Activated naive CD4-positive, alpha-beta T cell treated with anti-CD3 and anti-CD28 coated beads, Interleukin-2, amount 50 U/mL, for 24 hours (primary cell): ENCODE data around the gene CAVIN3.

ENCODE experiments used
- H3K27ac Mint-ChIP-seq: one replicate; pipeline ENCODE4 v1.8.0; 2021; ENCODE audit warnings: mild to moderate bottlenecking, mixed read lengths
- H3K27me3 Mint-ChIP-seq: one replicate; pipeline ENCODE4 v1.8.0; 2021; ENCODE audit warnings: mixed read lengths
- H3K36me3 Mint-ChIP-seq: one replicate; pipeline ENCODE4 v1.8.0; 2021; ENCODE audit warnings: mixed read lengths
- H3K4me1 Mint-ChIP-seq: one replicate; pipeline ENCODE4 v1.8.0; 2021; ENCODE audit warnings: mixed read lengths
- H3K4me3 Mint-ChIP-seq: one replicate; pipeline ENCODE4 v1.8.0; 2021; ENCODE audit warnings: mild to moderate bottlenecking, mixed read lengths
- H3K9me3 Mint-ChIP-seq: one replicate; pipeline ENCODE4 v1.8.0; 2021; ENCODE audit warnings: mixed read lengths

The CAVIN3 gene

DNA sequence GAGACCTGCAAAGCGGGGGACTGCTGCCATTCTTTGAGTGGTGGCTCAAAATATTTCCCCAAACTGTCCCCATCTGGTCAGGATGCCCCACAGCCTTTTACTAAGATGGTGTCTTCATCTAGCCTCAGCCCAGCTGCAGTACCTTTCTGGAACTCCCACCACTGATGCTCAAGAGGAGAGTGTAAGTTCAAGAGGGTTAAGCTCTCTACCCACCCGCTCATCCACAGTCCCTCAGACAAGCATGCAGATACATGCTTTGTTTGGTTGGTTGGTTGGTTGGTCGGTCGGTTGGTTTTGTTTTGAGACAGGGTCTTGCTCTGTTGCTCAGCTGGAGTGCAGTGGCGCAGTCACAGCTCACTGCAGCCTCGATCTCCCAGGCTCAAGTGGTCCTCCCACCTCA lies 14.5 kb upstream of the CAVIN3 start:
- no peaks in the 10 kb centered on the region for H3K36me3 Mint-ChIP-seq
- no peak overlapping the region for H3K4me3 Mint-ChIP-seq
- H3K27ac Mint-ChIP-seq, result no peak overlapping the region
- H3K9me3 Mint-ChIP-seq, result no peaks in the 10 kb centered on the region
- no peaks in the 10 kb centered on the region for H3K4me1 Mint-ChIP-seq
- peaks cover 6% of the 10 kb centered on the region for H3K27me3 Mint-ChIP-seq

GRCh38 chr11:6333095-6333494 lies 12.8 kb upstream of the CAVIN3 start:
- no peak overlapping the region for H3K27ac Mint-ChIP-seq
- no peaks in the 10 kb centered on the region for H3K4me1 Mint-ChIP-seq
- H3K4me3 Mint-ChIP-seq, result no peak overlapping the region
- no peaks in the 10 kb centered on the region for H3K36me3 Mint-ChIP-seq
- no peaks in the 10 kb centered on the region for H3K9me3 Mint-ChIP-seq
- H3K27me3 Mint-ChIP-seq, result peaks cover 3% of the 10 kb centered on the region

- Mint-ChIP-seq H3K4me1 (no peaks in the 10 kb centered on the region), H3K9me3 (no peaks in the 10 kb centered on the region), H3K27ac (no peak overlapping the region), H3K27me3 (peaks cover 8% of the 10 kb centered on the region), H3K4me3 (no peak overlapping the region), H3K36me3 (no peaks in the 10 kb centered on the region)
These were observed 11.8 kb upstream of the CAVIN3 start for GRCh38 chr11:6332066-6332465.

DNA sequence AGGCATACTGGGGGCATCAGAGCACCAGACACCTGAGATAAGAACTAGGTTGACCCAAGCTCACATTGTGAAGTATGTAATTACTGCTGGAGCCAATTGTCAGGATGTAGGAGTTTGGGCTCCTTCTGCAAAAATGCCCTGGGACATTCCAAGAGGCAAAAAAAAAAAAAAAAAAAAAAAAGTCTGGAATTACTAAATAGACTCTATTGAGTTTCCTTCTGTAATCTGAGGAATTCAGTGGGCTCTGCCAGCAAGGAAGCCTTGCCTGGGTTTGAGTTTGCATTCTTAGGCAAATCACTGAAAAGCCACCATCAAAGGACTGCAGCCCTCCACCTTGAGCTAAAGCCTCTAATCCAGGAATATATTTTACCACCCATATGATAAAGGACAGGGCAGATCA lies 8.0 kb upstream of the CAVIN3 start:
- Mint-ChIP-seq H3K4me1 (no peaks in the 10 kb centered on the region), H3K27ac (no peak overlapping the region), H3K4me3 (no peak overlapping the region), H3K27me3 (peaks cover 10% of the 10 kb centered on the region), H3K9me3 (no peaks in the 10 kb centered on the region), H3K36me3 (no peaks in the 10 kb centered on the region)

DNA sequence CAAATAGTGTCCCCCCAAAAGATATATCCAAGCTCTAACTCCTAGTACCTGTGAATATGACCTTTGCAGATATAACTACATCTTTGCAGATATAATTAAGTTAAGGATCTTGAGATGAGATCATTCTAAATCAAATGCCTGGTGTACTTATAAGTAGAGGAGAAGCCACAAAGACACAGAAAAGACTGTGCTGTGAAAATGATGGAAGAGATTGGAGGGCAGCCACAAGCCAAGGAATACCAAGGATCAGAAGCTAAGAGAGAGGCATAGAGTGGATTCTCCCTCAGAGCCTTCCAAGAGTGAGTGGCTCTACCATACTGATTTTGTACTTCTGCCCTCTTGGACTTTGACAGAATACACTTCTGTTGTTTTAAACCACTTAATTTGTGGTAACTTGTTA lies 7.5 kb upstream of the CAVIN3 start:
- Mint-ChIP-seq H3K4me1 (no peaks in the 10 kb centered on the region), H3K4me3 (no peak overlapping the region), H3K9me3 (no peaks in the 10 kb centered on the region), H3K27me3 (peaks cover 12% of the 10 kb centered on the region), H3K27ac (no peak overlapping the region), H3K36me3 (no peaks in the 10 kb centered on the region)

GRCh38 chr11:6326985-6327384 lies 6.7 kb upstream of the CAVIN3 start:
- Mint-ChIP-seq H3K36me3 (no peaks in the 10 kb centered on the region), H3K27ac (no peak overlapping the region), H3K4me3 (no peak overlapping the region), H3K27me3 (peaks cover 17% of the 10 kb centered on the region), H3K9me3 (no peaks in the 10 kb centered on the region), H3K4me1 (peaks cover 4% of the 10 kb centered on the region)

GRCh38 chr11:6326303-6326702 lies 6.0 kb upstream of the CAVIN3 start:
- no peaks in the 10 kb centered on the region for H3K9me3 Mint-ChIP-seq
- no peak overlapping the region for H3K27ac Mint-ChIP-seq
- H3K4me3 Mint-ChIP-seq, result no peak overlapping the region
- peaks cover 10% of the 10 kb centered on the region for H3K4me1 Mint-ChIP-seq
- H3K27me3 Mint-ChIP-seq, result peaks cover 20% of the 10 kb centered on the region
- no peaks in the 10 kb centered on the region for H3K36me3 Mint-ChIP-seq

- Mint-ChIP-seq H3K27ac (no peak overlapping the region), H3K4me1 (peaks cover 21% of the 10 kb centered on the region), H3K36me3 (no peaks in the 10 kb centered on the region), H3K4me3 (no peak overlapping the region), H3K9me3 (no peaks in the 10 kb centered on the region), H3K27me3 (peaks cover 33% of the 10 kb centered on the region)
These were observed 3.1 kb upstream of the CAVIN3 start for GRCh38 chr11:6323291-6323905.

- Mint-ChIP-seq H3K27me3 (peaks cover 38% of the 10 kb centered on the region), H3K27ac (peak overlapping the region; percentile 59), H3K9me3 (no peaks in the 10 kb centered on the region), H3K4me1 (peaks cover 21% of the 10 kb centered on the region), H3K36me3 (no peaks in the 10 kb centered on the region), H3K4me3 (peak overlapping the region; percentile 30)
These were observed 1.7 kb upstream of the CAVIN3 start for GRCh38 chr11:6321961-6322362.

DNA sequence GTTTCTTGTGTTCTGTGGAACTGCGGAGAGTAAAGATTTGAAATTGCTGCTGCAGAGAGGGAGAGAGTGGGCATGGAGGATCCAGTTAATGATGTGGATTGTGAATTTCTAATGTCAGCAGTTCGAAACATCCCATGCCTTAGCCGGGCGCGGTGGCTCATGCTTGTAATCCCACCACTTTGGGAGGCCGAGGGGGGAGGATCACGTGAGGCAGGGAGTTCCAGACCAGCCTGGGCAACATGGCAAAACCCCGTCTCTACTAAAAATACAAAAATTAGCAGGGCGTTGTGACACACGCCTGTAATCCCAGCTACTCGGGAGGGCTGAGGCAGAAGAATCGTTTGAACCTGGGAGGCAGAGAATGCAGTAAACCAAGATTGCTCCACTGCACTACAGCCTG lies 1.1 kb upstream of the CAVIN3 start:
- Mint-ChIP-seq H3K27me3 (peaks cover 41% of the 10 kb centered on the region), H3K9me3 (no peaks in the 10 kb centered on the region), H3K27ac (peak overlapping the region; percentile 84), H3K4me3 (peak overlapping the region; percentile 9), H3K4me1 (peaks cover 21% of the 10 kb centered on the region), H3K36me3 (no peaks in the 10 kb centered on the region)

- Mint-ChIP-seq H3K9me3 (no peaks in the 10 kb centered on the region), H3K27me3 (peaks cover 45% of the 10 kb centered on the region), H3K4me1 (peaks cover 27% of the 10 kb centered on the region), H3K27ac (no peak overlapping the region), H3K36me3 (no peaks in the 10 kb centered on the region), H3K4me3 (no peak overlapping the region)
These were observed 444 bp downstream of the CAVIN3 start for GRCh38 chr11:6319704-6320410.

- H3K9me3 Mint-ChIP-seq, result no peaks in the 10 kb centered on the region
- H3K36me3 Mint-ChIP-seq, result no peaks in the 10 kb centered on the region
- no peak overlapping the region for H3K4me3 Mint-ChIP-seq
- H3K27me3 Mint-ChIP-seq, result peaks cover 48% of the 10 kb centered on the region
- peaks cover 27% of the 10 kb centered on the region for H3K4me1 Mint-ChIP-seq
- H3K27ac Mint-ChIP-seq, result no peak overlapping the region
These were observed 1.1 kb downstream of the CAVIN3 start for GRCh38 chr11:6319001-6319703.

DNA sequence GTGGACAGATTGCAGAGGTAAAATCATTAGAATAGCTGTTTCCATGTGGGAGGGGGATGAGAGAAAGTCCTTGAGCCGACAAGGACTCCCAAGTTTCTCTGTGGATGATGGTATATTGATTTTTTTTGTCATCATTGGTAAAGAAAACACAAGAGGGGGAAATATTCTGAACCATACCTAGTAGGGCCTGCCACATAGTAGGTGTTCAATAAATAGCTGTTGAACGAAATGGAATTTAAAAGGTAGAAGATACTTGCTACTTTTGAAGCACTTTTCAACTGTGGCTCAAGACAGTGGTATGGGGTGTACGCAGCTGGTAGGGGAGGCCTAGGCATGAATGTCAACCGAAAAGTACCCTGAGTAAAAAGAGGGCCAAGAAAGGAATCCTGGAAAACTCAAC lies 2.1 kb downstream of the CAVIN3 start:
- Mint-ChIP-seq H3K27me3 (peaks cover 50% of the 10 kb centered on the region), H3K4me1 (peaks cover 27% of the 10 kb centered on the region), H3K27ac (no peak overlapping the region), H3K36me3 (no peaks in the 10 kb centered on the region), H3K9me3 (no peaks in the 10 kb centered on the region), H3K4me3 (no peak overlapping the region)

DNA sequence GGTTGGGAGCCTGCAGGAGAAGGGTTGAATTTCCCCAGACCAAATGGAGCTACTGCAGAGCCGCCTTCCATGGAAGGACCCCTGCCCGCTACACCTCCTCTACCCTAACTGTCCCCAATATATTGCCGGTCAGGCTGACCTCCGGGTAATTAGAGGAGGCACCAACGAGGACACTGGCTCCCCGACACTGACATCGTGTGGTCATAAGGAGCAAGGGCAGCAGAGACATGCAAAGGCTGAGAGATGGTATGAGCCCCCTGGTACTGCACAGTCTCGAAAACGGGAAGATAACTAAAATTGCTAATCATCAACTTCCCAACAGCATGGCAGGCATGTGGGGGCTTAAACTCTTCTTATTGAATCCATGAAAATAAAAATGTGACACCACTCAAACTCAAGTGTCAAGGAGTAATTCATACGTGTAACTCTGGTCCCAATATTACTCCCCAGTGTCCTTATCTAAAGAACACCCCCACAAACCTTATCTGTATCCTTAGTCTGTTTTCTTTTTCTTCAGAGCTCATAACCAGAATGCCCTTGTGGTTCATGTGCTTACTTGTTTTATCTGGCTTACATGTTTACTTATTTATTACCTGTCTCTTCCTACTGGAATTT lies 4.4 kb downstream of the CAVIN3 start:
- Mint-ChIP-seq H3K27me3 (peaks cover 37% of the 10 kb centered on the region), H3K4me1 (peaks cover 13% of the 10 kb centered on the region), H3K36me3 (no peaks in the 10 kb centered on the region), H3K27ac (no peak overlapping the region), H3K4me3 (no peak overlapping the region), H3K9me3 (no peaks in the 10 kb centered on the region)

GRCh38 chr11:6312106-6312505 lies 8.2 kb downstream of the CAVIN3 start:
- peaks cover 6% of the 10 kb centered on the region for H3K4me1 Mint-ChIP-seq

GRCh38 chr11:6307876-6308275 lies 12.4 kb downstream of the CAVIN3 start:
- Mint-ChIP-seq H3K4me3 (no peak overlapping the region), H3K27ac (no peak overlapping the region), H3K27me3 (peaks cover 8% of the 10 kb centered on the region), H3K36me3 (no peaks in the 10 kb centered on the region), H3K9me3 (no peaks in the 10 kb centered on the region), H3K4me1 (no peaks in the 10 kb centered on the region)

More at GRCh38 chr11:6312106-6312505, 8.2 kb downstream of the CAVIN3 start:
- H3K9me3 Mint-ChIP-seq, result no peaks in the 10 kb centered on the region
- no peaks in the 10 kb centered on the region for H3K36me3 Mint-ChIP-seq
- H3K27me3 Mint-ChIP-seq, result peaks cover 24% of the 10 kb centered on the region
- H3K4me3 Mint-ChIP-seq, result no peak overlapping the region
- no peak overlapping the region for H3K27ac Mint-ChIP-seq
